Measurements from ENCODE around the gene ADGRV1.
A peak's percentile ranks its signal among the peaks of the same experiment; 100 is the strongest.

Gene ADGRV1

GRCh38 chr5:91179018-91179417 lies 620.4 kb downstream of the ADGRV1 start:
- Histone ChIP-seq H3K4me1 (peaks cover 25% of the 10 kb centered on the region), H3K27me3 (ENCODE audit: low read depth) (no peaks in the 10 kb centered on the region), H3K9me3 (no peaks in the 10 kb centered on the region), H3K4me3 (no peak overlapping the region), H3K36me3 (replicated peaks) (no peaks in the 10 kb centered on the region)
- DNase-seq (ENCODE audit: low spot score in 2 of 2) = no peak
- in situ Hi-C loops (cut with MboI; ENCODE audit: low sequenced_read_pairs) = no loop called here

DNA sequence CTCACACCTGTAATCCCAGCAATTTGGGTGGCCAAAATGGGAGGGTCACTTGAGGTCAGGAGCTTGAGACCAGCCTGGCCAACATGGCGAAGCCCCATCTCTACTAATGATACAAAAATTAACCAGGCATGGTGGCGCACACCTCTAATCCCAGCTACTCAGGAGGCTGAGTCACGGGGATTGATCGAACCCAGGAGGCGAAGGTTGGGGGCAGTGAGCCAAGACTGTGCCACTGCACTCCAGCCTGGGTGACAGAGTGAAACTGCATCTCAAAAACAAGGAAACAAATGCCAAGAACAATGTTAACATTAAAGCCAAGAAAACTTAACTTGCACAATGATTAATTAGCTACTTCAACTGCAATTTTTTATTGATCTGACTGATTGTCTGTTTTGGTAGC lies 621.9 kb downstream of the ADGRV1 start:
- in situ Hi-C loops (cut with MboI; ENCODE audit: low sequenced_read_pairs) = no loop called here
- Histone ChIP-seq H3K4me1 (peaks cover 26% of the 10 kb centered on the region), H3K27me3 (ENCODE audit: low read depth) (no peaks in the 10 kb centered on the region), H3K36me3 (replicated peaks) (no peaks in the 10 kb centered on the region), H3K9me3 (no peaks in the 10 kb centered on the region), H3K4me3 (no peak overlapping the region)
- no peak for DNase-seq (ENCODE audit: low spot score in 2 of 2)

GRCh38 chr5:91182763-91183162 lies 624.2 kb downstream of the ADGRV1 start:
- H3K9me3 ChIP-seq = no peaks in the 10 kb centered on the region
- H3K36me3 ChIP-seq (replicated peaks) = no peaks in the 10 kb centered on the region
- peaks cover 9% of the 10 kb centered on the region for H3K4me1 ChIP-seq
- DNase-seq (ENCODE audit: low spot score in 2 of 2) = no peak
- H3K27me3 ChIP-seq (ENCODE audit: low read depth) = no peaks in the 10 kb centered on the region
- H3K4me3 ChIP-seq = no peak overlapping the region
- in situ Hi-C loops (cut with MboI; ENCODE audit: low sequenced_read_pairs) = no loop called here

DNA sequence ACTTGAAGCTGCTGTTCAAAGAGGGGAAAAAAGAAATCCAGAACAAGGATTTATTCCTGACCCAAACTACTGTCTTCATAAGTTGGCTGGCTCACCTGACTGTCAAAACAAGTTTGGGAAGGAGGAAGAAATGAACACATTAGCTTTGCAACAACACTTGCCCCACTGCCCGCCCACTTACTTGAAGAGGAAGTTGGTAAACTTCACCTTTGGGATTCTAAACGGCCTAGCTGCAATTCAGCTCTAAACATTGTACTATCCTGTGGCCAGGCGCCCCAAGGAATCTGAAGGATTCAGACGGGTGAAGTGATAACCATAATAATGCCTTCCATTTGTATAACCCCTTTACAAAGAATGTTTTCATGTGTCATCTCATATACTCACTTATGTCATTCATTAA lies 625.1 kb downstream of the ADGRV1 start:
- H3K4me3 ChIP-seq = no peak overlapping the region
- peak; percentile 32 to 51 for DNase-seq (ENCODE audit: low spot score in 2 of 2)
- no peaks in the 10 kb centered on the region for H3K27me3 ChIP-seq (ENCODE audit: low read depth)
- peaks cover 9% of the 10 kb centered on the region for H3K4me1 ChIP-seq
- H3K36me3 ChIP-seq (replicated peaks) = no peaks in the 10 kb centered on the region
- no peaks in the 10 kb centered on the region for H3K9me3 ChIP-seq
- in situ Hi-C loops (cut with MboI; ENCODE audit: low sequenced_read_pairs) = no loop called here

GRCh38 chr5:91186101-91186500 lies 627.5 kb downstream of the ADGRV1 start:
- no peak overlapping the region for H3K4me3 ChIP-seq
- no peaks in the 10 kb centered on the region for H3K36me3 ChIP-seq (replicated peaks)
- in situ Hi-C loops (cut with MboI; ENCODE audit: low sequenced_read_pairs) = no loop called here
- no peak for DNase-seq (ENCODE audit: low spot score in 2 of 2)
- H3K9me3 ChIP-seq = no peaks in the 10 kb centered on the region
- H3K27me3 ChIP-seq (ENCODE audit: low read depth) = no peaks in the 10 kb centered on the region
- peaks cover 9% of the 10 kb centered on the region for H3K4me1 ChIP-seq

- in situ Hi-C loops (cut with MboI; ENCODE audit: low sequenced_read_pairs) = no loop called here
- Histone ChIP-seq H3K9me3 (no peaks in the 10 kb centered on the region), H3K36me3 (replicated peaks) (no peaks in the 10 kb centered on the region), H3K4me1 (peaks cover 15% of the 10 kb centered on the region), H3K27me3 (ENCODE audit: low read depth) (no peaks in the 10 kb centered on the region), H3K4me3 (no peak overlapping the region)
- DNase-seq (ENCODE audit: low spot score in 2 of 2) = no peak
Measured at GRCh38 chr5:91187032-91187431, 628.4 kb downstream of the ADGRV1 start.

DNA sequence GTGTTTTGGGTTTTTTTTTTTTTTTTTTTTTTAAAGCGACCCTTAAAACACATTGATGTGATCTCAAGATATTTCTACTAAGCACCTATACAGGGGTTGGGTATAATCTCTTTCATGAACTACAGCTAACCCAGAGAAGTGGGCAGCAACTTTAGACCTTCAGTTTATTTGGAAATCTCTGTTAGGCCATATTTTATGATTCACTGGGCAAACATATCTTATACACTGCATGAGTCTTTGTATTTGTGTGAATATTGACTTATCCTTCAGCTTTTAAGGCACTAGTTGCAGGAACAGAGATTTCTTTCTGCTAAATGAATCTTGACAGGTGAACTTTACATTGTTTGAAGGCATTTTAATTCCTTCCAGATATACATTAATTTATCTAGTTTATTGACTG lies 630.2 kb downstream of the ADGRV1 start:
- in situ Hi-C loops (cut with MboI; ENCODE audit: low sequenced_read_pairs) = no loop called here
- no peak overlapping the region for H3K4me3 ChIP-seq
- peaks cover 11% of the 10 kb centered on the region for H3K4me1 ChIP-seq
- H3K36me3 ChIP-seq (replicated peaks) = no peaks in the 10 kb centered on the region
- H3K27me3 ChIP-seq (ENCODE audit: low read depth) = no peaks in the 10 kb centered on the region
- no peak for DNase-seq (ENCODE audit: low spot score in 2 of 2)
- no peaks in the 10 kb centered on the region for H3K9me3 ChIP-seq

DNA sequence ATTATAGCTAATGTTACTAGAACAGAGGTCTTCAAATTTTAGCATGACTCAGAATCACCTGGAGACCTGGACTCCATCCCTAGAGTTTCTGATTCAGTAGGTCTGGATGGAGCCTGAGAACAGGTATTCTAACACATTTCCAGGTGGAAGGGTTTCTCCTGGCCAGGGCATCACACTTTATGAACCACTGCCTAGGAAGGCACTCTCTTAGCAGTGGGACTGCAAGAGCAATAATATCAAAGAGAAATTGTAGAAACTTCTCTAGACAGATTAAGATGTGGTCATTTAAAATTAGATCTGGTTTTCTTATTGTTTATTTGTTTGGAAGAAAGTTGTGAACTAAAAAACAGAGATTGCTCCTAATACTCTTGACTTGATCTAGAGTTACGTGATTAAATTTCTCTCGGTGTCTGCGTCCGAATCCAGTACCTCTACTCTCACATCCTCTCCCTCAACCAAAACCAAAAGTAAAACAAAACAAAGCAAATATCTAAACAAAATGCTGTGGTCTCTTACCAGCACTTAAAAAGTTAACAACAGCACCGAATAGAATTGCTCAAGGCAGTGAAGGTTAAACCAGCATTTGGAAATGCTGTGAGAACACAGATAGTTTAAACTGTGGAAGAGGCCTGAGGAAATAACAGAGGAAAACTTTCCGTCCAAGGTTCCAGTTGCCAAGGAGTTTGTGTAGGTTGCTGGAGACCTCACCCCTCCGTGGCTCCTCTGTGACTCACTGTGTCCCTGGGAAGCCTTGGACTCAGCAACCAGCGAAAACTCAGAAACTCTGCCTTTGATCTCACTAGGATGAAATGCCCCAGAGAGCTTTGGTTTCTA lies 631.1 kb downstream of the ADGRV1 start:
- in situ Hi-C loops (cut with MboI; ENCODE audit: low sequenced_read_pairs) = no loop called here
- H3K9me3 ChIP-seq = no peaks in the 10 kb centered on the region
- H3K36me3 ChIP-seq (replicated peaks) = no peaks in the 10 kb centered on the region
- H3K4me3 ChIP-seq = no peak overlapping the region
- H3K27me3 ChIP-seq (ENCODE audit: low read depth) = no peaks in the 10 kb centered on the region
- peaks cover 13% of the 10 kb centered on the region for H3K4me1 ChIP-seq
- DNase-seq (ENCODE audit: low spot score in 2 of 2) = no peak

GRCh38 chr5:91190314-91190690 lies 631.7 kb downstream of the ADGRV1 start:
- Histone ChIP-seq H3K4me1 (peaks cover 13% of the 10 kb centered on the region), H3K9me3 (no peaks in the 10 kb centered on the region), H3K36me3 (replicated peaks) (no peaks in the 10 kb centered on the region), H3K27me3 (ENCODE audit: low read depth) (no peaks in the 10 kb centered on the region), H3K4me3 (no peak overlapping the region)
- DNase-seq (ENCODE audit: low spot score in 2 of 2) = no peak
- in situ Hi-C loops (cut with MboI; ENCODE audit: low sequenced_read_pairs) = no loop called here

- in situ Hi-C loops (cut with MboI; ENCODE audit: low sequenced_read_pairs) = no loop called here
Measured at GRCh38 chr5:91194824-91195381, 636.3 kb downstream of the ADGRV1 start.

GRCh38 chr5:91200692-91201091 lies 642.1 kb downstream of the ADGRV1 start:
- H3K4me3 ChIP-seq = no peak overlapping the region
- no peak for DNase-seq (ENCODE audit: low spot score in 2 of 2)
- no peaks in the 10 kb centered on the region for H3K4me1 ChIP-seq
- no peaks in the 10 kb centered on the region for H3K36me3 ChIP-seq (replicated peaks)
- no peaks in the 10 kb centered on the region for H3K9me3 ChIP-seq
- in situ Hi-C loops (cut with MboI; ENCODE audit: low sequenced_read_pairs) = no loop called here
- no peaks in the 10 kb centered on the region for H3K27me3 ChIP-seq (ENCODE audit: low read depth)

More at GRCh38 chr5:91194824-91195381, 636.3 kb downstream of the ADGRV1 start:
- no peaks in the 10 kb centered on the region for H3K9me3 ChIP-seq
- H3K4me1 ChIP-seq = peaks cover 13% of the 10 kb centered on the region
- no peaks in the 10 kb centered on the region for H3K36me3 ChIP-seq (replicated peaks)
- no peak overlapping the region for H3K4me3 ChIP-seq
- no peaks in the 10 kb centered on the region for H3K27me3 ChIP-seq (ENCODE audit: low read depth)
- DNase-seq (ENCODE audit: low spot score in 2 of 2) = peak; percentile 64 to 91

- peaks cover 1% of the 10 kb centered on the region; the same call in 1 of the 2 replicates for H3K4me1 ChIP-seq
- no peaks in the 10 kb centered on the region for H3K9me3 ChIP-seq
- no peaks in the 10 kb centered on the region for H3K36me3 ChIP-seq (replicated peaks)
- in situ Hi-C loops (cut with MboI; ENCODE audit: low sequenced_read_pairs) = no loop called here
- no peak overlapping the region for H3K4me3 ChIP-seq
- DNase-seq (ENCODE audit: low spot score in 2 of 2) = no peak
- H3K27me3 ChIP-seq (ENCODE audit: low read depth) = no peaks in the 10 kb centered on the region
Measured at GRCh38 chr5:91206103-91206502, 647.5 kb downstream of the ADGRV1 start.

GRCh38 chr5:91206734-91207133 lies 648.1 kb downstream of the ADGRV1 start:
- no peak overlapping the region for H3K4me3 ChIP-seq
- no peaks in the 10 kb centered on the region for H3K36me3 ChIP-seq (replicated peaks)
- no peaks in the 10 kb centered on the region for H3K27me3 ChIP-seq (ENCODE audit: low read depth)
- DNase-seq (ENCODE audit: low spot score in 2 of 2) = no peak
- peaks cover 3% of the 10 kb centered on the region; the same call in 1 of the 2 replicates for H3K4me1 ChIP-seq
- in situ Hi-C loops (cut with MboI; ENCODE audit: low sequenced_read_pairs) = no loop called here
- H3K9me3 ChIP-seq = no peaks in the 10 kb centered on the region

DNA sequence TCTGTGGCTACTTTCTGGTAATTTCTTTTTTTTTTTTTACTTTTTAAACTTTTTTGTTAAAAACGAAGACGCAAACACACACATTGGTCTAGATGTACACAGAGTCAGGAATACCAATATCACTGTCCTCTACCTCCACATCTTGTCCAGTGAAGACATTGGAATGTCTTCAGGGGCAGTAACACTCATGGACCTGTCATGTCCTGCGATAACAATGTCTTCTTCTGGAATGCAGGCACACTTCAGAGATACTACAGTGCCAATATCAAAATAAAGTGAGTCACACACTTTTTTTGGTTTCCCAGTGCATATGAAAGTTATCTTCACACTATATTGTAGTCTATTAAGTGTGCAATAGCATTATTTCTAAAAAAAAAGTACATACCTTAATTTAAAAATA lies 648.7 kb downstream of the ADGRV1 start:
- no peak for DNase-seq (ENCODE audit: low spot score in 2 of 2)
- in situ Hi-C loops (cut with MboI; ENCODE audit: low sequenced_read_pairs) = no loop called here
- Histone ChIP-seq H3K27me3 (ENCODE audit: low read depth) (no peaks in the 10 kb centered on the region), H3K36me3 (replicated peaks) (no peaks in the 10 kb centered on the region), H3K9me3 (no peaks in the 10 kb centered on the region), H3K4me1 (peaks cover 8% of the 10 kb centered on the region), H3K4me3 (no peak overlapping the region)
